Mucosa of gallbladder (tissue), 1 donor: ENCODE measurements around the gene TWSG1. TPM values are rescaled to one million over a fixed set of nuclear protein-coding genes. Genes with fewer than 3 reads are reported as not detected.

ENCODE experiments used
- total RNA-seq: library from RNA; stranded (reverse); gene quantifications from one replicate; pipeline ENCODE4 v1.2.1, GENCODE V29; 2021
- donor health status: DM: no; HTN: no; CAD: no.

The TWSG1 gene
- total RNA-seq, 1 donor from 2014 or later, result 46.8 TPM

Other genes with a start within 250 kb of the TWSG1 start
- 106 TPM for gene NDUFV2, start 232.1 kb upstream of the TWSG1 start, total RNA-seq
- 62.8 TPM for gene ANKRD12, start 198.0 kb upstream of the TWSG1 start, total RNA-seq
- 53.1 TPM for gene RALBP1, start 140.7 kb downstream of the TWSG1 start, total RNA-seq